ENCODE measurements around the gene CMIP.

DNA sequence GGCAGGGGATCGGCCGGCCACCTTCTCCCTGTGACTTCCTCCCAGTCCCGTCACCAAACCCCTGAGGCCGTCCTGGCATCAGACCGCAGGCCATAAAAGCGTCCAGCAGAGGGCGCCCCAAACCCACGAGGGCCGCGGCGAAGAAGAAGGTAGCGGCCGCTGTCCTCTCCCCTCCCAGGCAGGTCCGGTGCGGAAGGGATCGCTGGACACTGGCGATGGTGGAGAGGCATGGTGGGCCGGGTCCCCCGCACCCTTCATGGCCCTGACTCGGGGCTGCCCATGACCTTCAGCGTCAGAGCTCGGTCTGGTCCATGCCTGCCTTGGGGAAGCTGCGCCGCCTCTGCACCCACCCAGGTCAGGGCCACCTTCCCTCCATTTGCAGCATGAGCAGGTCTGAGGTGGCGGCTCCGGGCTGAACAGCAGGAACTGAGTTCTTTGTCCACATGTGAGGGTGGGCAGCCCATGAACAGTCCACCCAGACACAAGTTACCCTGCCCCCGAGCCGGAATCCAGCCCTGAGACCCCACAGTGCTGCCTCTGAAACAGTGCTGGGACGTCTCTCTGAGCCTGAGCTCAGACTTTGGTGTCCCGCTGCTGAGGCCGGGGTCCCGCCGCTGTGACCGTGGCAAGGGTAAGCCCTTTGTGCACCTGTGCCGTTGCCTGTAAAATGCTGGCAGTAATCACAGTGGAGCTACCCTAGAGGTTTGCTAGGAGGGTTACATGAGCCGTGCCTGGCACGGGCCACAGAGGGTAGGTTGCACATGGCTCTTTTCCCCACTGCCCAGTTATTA is 40.8 kb upstream of the CMIP start:
- TF ChIP-seq, protein P1, sequence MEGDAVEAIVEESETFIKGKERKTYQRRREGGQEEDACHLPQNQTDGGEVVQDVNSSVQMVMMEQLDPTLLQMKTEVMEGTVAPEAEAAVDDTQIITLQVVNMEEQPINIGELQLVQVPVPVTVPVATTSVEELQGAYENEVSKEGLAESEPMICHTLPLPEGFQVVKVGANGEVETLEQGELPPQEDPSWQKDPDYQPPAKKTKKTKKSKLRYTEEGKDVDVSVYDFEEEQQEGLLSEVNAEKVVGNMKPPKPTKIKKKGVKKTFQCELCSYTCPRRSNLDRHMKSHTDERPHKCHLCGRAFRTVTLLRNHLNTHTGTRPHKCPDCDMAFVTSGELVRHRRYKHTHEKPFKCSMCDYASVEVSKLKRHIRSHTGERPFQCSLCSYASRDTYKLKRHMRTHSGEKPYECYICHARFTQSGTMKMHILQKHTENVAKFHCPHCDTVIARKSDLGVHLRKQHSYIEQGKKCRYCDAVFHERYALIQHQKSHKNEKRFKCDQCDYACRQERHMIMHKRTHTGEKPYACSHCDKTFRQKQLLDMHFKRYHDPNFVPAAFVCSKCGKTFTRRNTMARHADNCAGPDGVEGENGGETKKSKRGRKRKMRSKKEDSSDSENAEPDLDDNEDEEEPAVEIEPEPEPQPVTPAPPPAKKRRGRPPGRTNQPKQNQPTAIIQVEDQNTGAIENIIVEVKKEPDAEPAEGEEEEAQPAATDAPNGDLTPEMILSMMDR (conservative IDR thresholded peaks at IDR 0.05 in 1 of 2, IDR thresholded peaks at IDR 0.05 in 1 of 2; ENCODE audit: extremely low read depth in 1 of 2, insufficient read depth in 1 of 2, low read depth in 1 of 2, low read length in 2 of 2), result peak; percentile 66 to 93
- TF ChIP-seq EZH2 (IDR thresholded peaks at IDR 0.05; ENCODE audit: borderline replicate concordance, low read length), result no peak
